MCF 10A (cell line): Measurements from ENCODE around the gene PSME1. TPM values are rescaled to one million over a fixed set of nuclear protein-coding genes. Genes with fewer than 3 reads are reported as not detected.

Experiments used
- BruUV-seq: library from RNA; stranded (reverse); fragments of 400-500 nt; replicated peaks from 2 replicates; lab custom pipeline; 2021; lab: Mats Ljungman, UMichigan
- CTCF ChIA-PET: fragments of 300-600 bp; sonication (Branson Sonifier 250); formaldehyde crosslinking; extraction: SDS; loops from one replicate; lab custom pipeline; 2021; ENCODE audit warnings: antibody characterized with exemption, inconsistent platforms; lab: Yijun Ruan, JAX
- POLR2A ChIA-PET: fragments of 300-600, 350-650 bp; sonication (Branson Sonifier 250); formaldehyde crosslinking; extraction: SDS; loops from one replicate; lab custom pipeline; 2020; ENCODE audit warnings: antibody characterized with exemption, inconsistent platforms; lab: Yijun Ruan, JAX
- DNase-seq: peaks from one replicate; pipeline ENCODE4 v3.0.0-alpha.2; 2018; ENCODE audit not compliant: unreplicated experiment
- H3K27ac Mint-ChIP-seq: one replicate; pipeline ENCODE4 v1.8.0; 2022; ENCODE audit warnings: mild to moderate bottlenecking, low read depth, mixed read lengths; ENCODE audit not compliant: unreplicated experiment
- H3K27me3 Mint-ChIP-seq: one replicate; pipeline ENCODE4 v1.8.0; 2022; ENCODE audit warnings: mixed read lengths; ENCODE audit not compliant: insufficient read depth, unreplicated experiment
- H3K36me3 Mint-ChIP-seq: one replicate; pipeline ENCODE4 v1.8.0; 2022; ENCODE audit warnings: mild to moderate bottlenecking, moderate library complexity, mixed read lengths; ENCODE audit not compliant: insufficient read depth, unreplicated experiment
- H3K4me1 Mint-ChIP-seq: one replicate; pipeline ENCODE4 v1.8.0; 2022; ENCODE audit warnings: mixed read lengths; ENCODE audit not compliant: insufficient read depth, unreplicated experiment
- H3K4me3 Mint-ChIP-seq: one replicate; pipeline ENCODE4 v1.8.0; 2022; ENCODE audit warnings: mild to moderate bottlenecking, moderate library complexity, mixed read lengths; ENCODE audit not compliant: unreplicated experiment
- H3K9me3 Mint-ChIP-seq: one replicate; pipeline ENCODE4 v1.8.0; 2022; ENCODE audit warnings: mixed read lengths; ENCODE audit not compliant: unreplicated experiment
- CTCF ChIP-seq: fragments of 200-600 bp; IDR thresholded peaks from one replicate; pipeline ENCODE4 v1.8.0; 2022; ENCODE audit warnings: antibody characterized with exemption, mild to moderate bottlenecking; ENCODE audit not compliant: unreplicated experiment
- intact Hi-C: fragments of 100-400 bp; cut with micrococcal nuclease; formaldehyde crosslinking; loops from 2 replicates; pipeline ENCODE4 v1.14.1; 2022
- total RNA-seq: library from RNA; stranded (reverse); gene quantifications from 2 replicates; pipeline ENCODE4 v1.2.3, GENCODE V29; 2022

PSME1 gene
- total RNA-seq, 1 experiment from 2014 or later: 126 TPM

DNA sequence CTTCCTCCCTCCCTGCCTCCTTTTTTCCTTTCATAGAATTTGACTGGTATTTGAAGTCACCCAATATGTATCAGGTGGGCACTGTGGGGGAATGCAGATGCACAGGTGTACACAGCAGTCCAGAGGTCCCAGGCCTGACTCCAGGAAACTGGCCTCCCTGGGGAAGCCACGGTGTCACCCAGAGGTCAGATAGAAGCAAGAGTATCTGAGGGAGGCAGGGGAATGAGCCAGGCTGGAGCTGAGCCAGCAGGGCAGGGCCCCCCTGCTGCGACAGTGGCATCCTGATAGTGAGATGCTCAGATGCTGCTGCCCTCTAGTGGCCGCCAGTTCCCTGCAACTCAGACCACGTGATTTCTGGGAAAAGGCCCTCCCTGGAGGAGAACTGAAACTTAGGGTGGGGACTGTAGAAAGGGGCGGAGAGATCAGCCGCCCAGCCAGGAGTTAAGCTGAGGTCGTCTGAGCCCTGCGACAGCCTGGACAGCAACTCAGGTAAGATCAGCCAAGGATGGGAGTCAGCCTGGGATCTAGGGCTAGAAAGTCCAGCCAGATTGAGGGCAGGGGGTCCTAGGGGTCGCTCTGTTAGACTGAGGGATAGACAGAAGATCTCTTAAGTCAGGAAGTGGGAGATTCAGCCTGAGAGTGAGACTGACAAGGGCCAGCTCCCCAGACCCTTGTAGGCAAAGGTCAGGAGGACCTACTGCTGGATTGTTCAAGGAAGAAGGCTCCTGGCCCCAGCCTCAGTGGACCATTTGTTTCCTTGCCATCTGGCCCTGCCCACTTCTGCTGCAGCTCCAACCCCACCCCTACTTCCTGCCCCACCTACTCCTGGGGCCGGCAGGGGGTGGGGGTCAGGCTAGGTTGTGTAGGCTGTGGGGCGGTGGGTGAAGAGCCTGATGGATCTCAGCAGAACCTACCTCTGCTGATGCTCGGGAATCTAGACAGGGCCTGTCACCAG, 25.1 kb downstream of the PSME1 start, which contains the start of gene IRF9:
TSS of gene IRF9 (plus strand) at position 416 of the 955 bp plus-strand sequence. CDS start 880 bp downstream, outside the sequence.
- H3K4me1 Mint-ChIP-seq: peaks cover 11% of the 10 kb centered on the region
- peak within 1 kb of the TSS; percentile 88 for H3K4me3 Mint-ChIP-seq
- intact Hi-C loops: loop anchor here (1.0 to 5.0 kb wide), 4 partner anchors 14 to 146 kb away; partner anchors contain the start of genes PCK2, PSME2 and RNF31
- ChIA-PET CTCF (interaction anchor here (0.6 to 6.8 kb wide), 35 partner anchors 9 to 1389 kb away, joined by 3 to 141 read pairs (median 4); partner anchors contain the start of genes CARMIL3, CHMP4A, CIDEB and DCAF11), POLR2A (interaction anchor here (0.7 to 3.7 kb wide), 12 partner anchors 9 to 149 kb away, joined by 3 to 30 read pairs (median 6); partner anchors contain the start of genes DCAF11, EMC9, GMPR2 and IPO4)
- BruUV-seq: TSS peak; percentile 31
- H3K27ac Mint-ChIP-seq: peak within 1 kb of the TSS; percentile 91
- peak; percentile 84 for TF ChIP-seq CTCF
- H3K27me3 Mint-ChIP-seq: no peaks in the 10 kb centered on the region
- DNase-seq: peak; percentile 95
- peaks cover 71% of the 10 kb centered on the region for H3K36me3 Mint-ChIP-seq
- H3K9me3 Mint-ChIP-seq: no peaks in the 10 kb centered on the region

DNA sequence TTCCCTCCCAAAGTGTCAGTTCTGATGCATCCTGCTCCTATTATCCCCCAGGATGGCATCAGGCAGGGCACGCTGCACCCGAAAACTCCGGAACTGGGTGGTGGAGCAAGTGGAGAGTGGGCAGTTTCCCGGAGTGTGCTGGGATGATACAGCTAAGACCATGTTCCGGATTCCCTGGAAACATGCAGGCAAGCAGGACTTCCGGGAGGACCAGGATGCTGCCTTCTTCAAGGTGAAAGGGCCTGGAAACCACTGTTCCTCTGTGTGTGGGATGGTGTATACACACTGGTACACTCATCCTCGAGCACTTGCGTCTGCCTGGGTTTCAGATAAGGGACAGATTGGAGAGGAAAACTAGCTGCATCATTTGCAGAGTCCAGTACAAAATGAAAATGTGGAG, 26.1 kb downstream of the PSME1 start:
- Mint-ChIP-seq H3K9me3 (no peaks in the 10 kb centered on the region), H3K4me3 (peak overlapping the region; percentile 88), H3K27me3 (no peaks in the 10 kb centered on the region), H3K36me3 (peaks cover 67% of the 10 kb centered on the region), H3K27ac (no peak overlapping the region), H3K4me1 (peaks cover 11% of the 10 kb centered on the region)
- ChIA-PET POLR2A (interaction anchor here (0.6 to 3.7 kb wide), 9 partner anchors 9 to 1510 kb away, joined by 3 to 30 read pairs (median 6); partner anchors contain the start of genes DCAF11, IPO4, NRL and PSME1), CTCF (interaction anchor here (1.2 to 6.8 kb wide), 12 partner anchors 11 to 141 kb away, joined by 4 to 141 read pairs (median 8); partner anchors contain the start of genes DCAF11, IPO4, NRL and PSME2)
- BruUV-seq: no TSS peak
- no peak for TF ChIP-seq CTCF
- intact Hi-C loops: loop anchor here (5.0 kb wide), 1 partner anchor 70 kb away; the partner anchor contains the start of gene PCK2
- DNase-seq: no peak

GRCh38 chr14:24164518-24164991, 28.6 kb downstream of the PSME1 start:
- H3K27ac Mint-ChIP-seq: no peak overlapping the region
- intact Hi-C loops: loop anchor here (5.0 kb wide), 1 partner anchor 72 kb away; the partner anchor contains the start of gene PCK2
- peaks cover 53% of the 10 kb centered on the region for H3K36me3 Mint-ChIP-seq
- H3K4me1 Mint-ChIP-seq: peaks cover 19% of the 10 kb centered on the region
- POLR2A ChIA-PET: interaction anchor here (0.8 kb wide), 1 partner anchor 9 kb away, joined by 3 read pairs; no protein-coding TSS in a partner anchor
- DNase-seq: no peak
- no peak for TF ChIP-seq CTCF
- H3K9me3 Mint-ChIP-seq: no peaks in the 10 kb centered on the region
- CTCF ChIA-PET: interaction anchor here (0.9 to 1.6 kb wide), 3 partner anchors 28 to 74 kb away, joined by 3 to 4 read pairs (median 3); partner anchors contain the start of gene PSME1
- BruUV-seq: no TSS peak
- H3K4me3 Mint-ChIP-seq: no peak overlapping the region
- H3K27me3 Mint-ChIP-seq: no peaks in the 10 kb centered on the region
